ENCODE results near the gene ZBTB45. TPM values are rescaled to one million over a fixed set of nuclear protein-coding genes. Genes with fewer than 3 reads are reported as not detected.

ZBTB45 gene
- total RNA-seq, 2 experiments from 2014 or later: 10.7 to 14.7 TPM

DNA sequence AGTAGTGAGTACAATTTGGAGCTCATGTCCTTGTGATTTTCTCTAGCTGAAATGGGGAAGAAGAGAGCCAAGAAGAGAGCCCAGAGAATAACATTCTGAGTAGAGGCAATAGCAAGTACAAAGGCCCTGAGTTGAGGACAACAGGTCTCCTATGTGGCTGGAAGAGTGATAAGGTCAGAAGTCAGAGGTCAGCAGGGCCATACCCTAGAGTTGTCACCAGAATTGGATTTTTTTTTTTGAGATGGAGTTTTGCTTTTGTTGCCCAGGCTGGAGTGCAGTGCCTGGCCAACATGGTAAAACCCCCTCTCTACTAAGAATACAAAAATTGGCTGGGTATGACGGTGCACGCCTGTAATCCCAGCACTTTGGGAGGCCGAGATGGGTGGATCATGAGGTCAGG lies 16.2 kb upstream of the ZBTB45 start:
- Histone ChIP-seq H3K27ac (ENCODE audit: low read depth, low read length, poor library complexity, severe bottlenecking) (no peak overlapping the region), H2AFZ (ENCODE audit: low read length) (no peak overlapping the region), H3K9me2 (ENCODE audit: insufficient read depth, low read length) (no peaks in the 10 kb centered on the region), H3K4me1 (ENCODE audit: insufficient read depth, low read length, poor library complexity, severe bottlenecking) (peaks cover 15% of the 10 kb centered on the region), H4K20me1 (ENCODE audit: insufficient read depth, low read length) (no peaks in the 10 kb centered on the region), H3K4me3 (ENCODE audit: low read depth, low read length, poor library complexity, severe bottlenecking) (no peak overlapping the region), H3K79me2 (ENCODE audit: insufficient read depth, low read depth, low read length) (no peaks in the 10 kb centered on the region), H3K36me3 (ENCODE audit: insufficient read depth, low read length) (no peaks in the 10 kb centered on the region), H3K9me3 (ENCODE audit: low read length) (no peaks in the 10 kb centered on the region), H3K4me2 (ENCODE audit: low read length) (no peak overlapping the region)
- BruUV-seq (replicated peaks): no TSS peak
- intact Hi-C loops (cut with micrococcal nuclease; ENCODE audit: unreplicated experiment): no loop called here
- no peak for DNase-seq (ENCODE audit: low spot score)
- POLR2A ChIA-PET: no interaction called here
- TF ChIP-seq, protein P1, sequence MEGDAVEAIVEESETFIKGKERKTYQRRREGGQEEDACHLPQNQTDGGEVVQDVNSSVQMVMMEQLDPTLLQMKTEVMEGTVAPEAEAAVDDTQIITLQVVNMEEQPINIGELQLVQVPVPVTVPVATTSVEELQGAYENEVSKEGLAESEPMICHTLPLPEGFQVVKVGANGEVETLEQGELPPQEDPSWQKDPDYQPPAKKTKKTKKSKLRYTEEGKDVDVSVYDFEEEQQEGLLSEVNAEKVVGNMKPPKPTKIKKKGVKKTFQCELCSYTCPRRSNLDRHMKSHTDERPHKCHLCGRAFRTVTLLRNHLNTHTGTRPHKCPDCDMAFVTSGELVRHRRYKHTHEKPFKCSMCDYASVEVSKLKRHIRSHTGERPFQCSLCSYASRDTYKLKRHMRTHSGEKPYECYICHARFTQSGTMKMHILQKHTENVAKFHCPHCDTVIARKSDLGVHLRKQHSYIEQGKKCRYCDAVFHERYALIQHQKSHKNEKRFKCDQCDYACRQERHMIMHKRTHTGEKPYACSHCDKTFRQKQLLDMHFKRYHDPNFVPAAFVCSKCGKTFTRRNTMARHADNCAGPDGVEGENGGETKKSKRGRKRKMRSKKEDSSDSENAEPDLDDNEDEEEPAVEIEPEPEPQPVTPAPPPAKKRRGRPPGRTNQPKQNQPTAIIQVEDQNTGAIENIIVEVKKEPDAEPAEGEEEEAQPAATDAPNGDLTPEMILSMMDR (conservative IDR thresholded peaks at IDR 0.05; ENCODE audit: low read length): no peak
- TF ChIP-seq EZH2phosphoT487 (IDR thresholded peaks at IDR 0.05; ENCODE audit: borderline replicate concordance, low read depth, low read length): no peak
- CTCF ChIA-PET (ENCODE audit: unreplicated experiment): no interaction called here

DNA sequence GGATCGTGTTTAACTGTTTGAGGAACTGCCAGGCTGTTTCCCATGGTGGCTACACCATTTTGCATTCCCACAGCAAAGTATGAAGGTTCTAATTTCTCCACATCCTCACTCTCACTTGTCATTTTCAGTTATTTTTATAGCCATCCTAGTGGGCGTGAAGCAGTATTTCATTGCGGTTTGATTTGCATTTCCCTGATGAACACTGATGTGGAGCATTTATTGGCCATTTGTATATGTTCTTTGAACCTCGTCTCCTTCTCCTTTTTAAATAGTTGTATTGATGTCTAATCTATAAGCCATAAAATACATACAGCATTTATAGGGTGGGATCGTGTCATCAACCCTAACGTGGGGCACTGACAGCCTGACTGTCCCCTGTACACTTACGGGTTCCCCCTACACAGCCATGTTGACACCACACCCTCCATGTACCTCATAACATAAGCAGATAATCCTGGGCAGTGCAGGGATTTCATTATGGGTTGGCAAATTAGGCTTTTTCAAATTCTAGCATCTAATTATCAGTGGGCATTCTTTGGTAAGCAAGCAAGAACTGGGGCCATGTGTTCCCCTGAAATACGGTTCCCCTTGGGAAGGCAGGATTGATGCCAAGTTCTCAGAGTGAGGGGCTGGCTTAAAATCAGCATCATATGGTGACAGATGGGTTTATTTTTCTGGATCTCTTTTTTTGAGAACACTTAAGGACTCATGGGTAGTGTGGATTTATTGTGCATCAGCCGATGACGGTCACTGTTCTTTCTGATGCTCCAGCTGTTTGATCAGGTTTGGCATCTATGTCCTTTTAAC lies 11.6 kb upstream of the ZBTB45 start:
- Histone ChIP-seq H3K36me3 (ENCODE audit: insufficient read depth, low read length) (no peaks in the 10 kb centered on the region), H3K4me2 (ENCODE audit: low read length) (no peak overlapping the region), H3K9me3 (ENCODE audit: low read length) (no peaks in the 10 kb centered on the region), H2AFZ (ENCODE audit: low read length) (no peak overlapping the region), H3K27ac (ENCODE audit: low read depth, low read length, poor library complexity, severe bottlenecking) (no peak overlapping the region), H4K20me1 (ENCODE audit: insufficient read depth, low read length) (no peaks in the 10 kb centered on the region), H3K4me1 (ENCODE audit: insufficient read depth, low read length, poor library complexity, severe bottlenecking) (peaks cover 6% of the 10 kb centered on the region), H3K9me2 (ENCODE audit: insufficient read depth, low read length) (no peaks in the 10 kb centered on the region), H3K79me2 (ENCODE audit: insufficient read depth, low read depth, low read length) (no peaks in the 10 kb centered on the region), H3K4me3 (ENCODE audit: low read depth, low read length, poor library complexity, severe bottlenecking) (no peak overlapping the region)
- DNase-seq (ENCODE audit: low spot score): no peak
- CTCF ChIA-PET (ENCODE audit: unreplicated experiment): no interaction called here
- no peak for TF ChIP-seq EZH2phosphoT487 (IDR thresholded peaks at IDR 0.05; ENCODE audit: borderline replicate concordance, low read depth, low read length)
- TF ChIP-seq, protein P1 (conservative IDR thresholded peaks at IDR 0.05; ENCODE audit: low read length): no peak
- BruUV-seq (replicated peaks): no TSS peak
- POLR2A ChIA-PET: interaction anchor here (1.1 kb wide), 1 partner anchor 11 kb away, joined by 3 read pairs; no protein-coding TSS in a partner anchor
- intact Hi-C loops (cut with micrococcal nuclease; ENCODE audit: unreplicated experiment): no loop called here

DNA sequence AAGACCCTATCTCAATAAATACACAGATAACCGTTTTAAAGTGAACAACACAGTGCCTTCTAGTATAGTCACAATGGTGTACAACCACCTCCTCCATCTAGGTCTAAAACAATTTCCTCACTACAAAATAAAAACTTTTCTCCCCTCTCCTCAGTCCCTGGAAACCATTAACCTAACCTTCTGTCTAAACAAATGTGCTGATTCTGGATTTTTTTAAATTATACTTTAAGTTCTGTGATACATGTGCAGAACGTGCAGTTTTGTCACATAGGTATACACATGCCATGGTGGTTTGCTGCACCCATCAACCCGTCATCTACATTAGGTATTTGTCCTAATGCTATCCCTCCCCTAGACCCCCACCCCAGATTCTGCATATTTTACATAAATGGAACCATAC lies 9.8 kb upstream of the ZBTB45 start:
- POLR2A ChIA-PET: interaction anchor here (0.7 to 0.8 kb wide), 2 partner anchors 15 to 30 kb away, joined by 3 to 4 read pairs; partner anchors contain the start of gene TRIM28
- H3K79me2 ChIP-seq (ENCODE audit: insufficient read depth, low read depth, low read length): no peaks in the 10 kb centered on the region
- no peak overlapping the region for H3K27ac ChIP-seq (ENCODE audit: low read depth, low read length, poor library complexity, severe bottlenecking)
- H3K4me1 ChIP-seq (ENCODE audit: insufficient read depth, low read length, poor library complexity, severe bottlenecking): peaks cover 6% of the 10 kb centered on the region
- no peak for DNase-seq (ENCODE audit: low spot score)
- no peak for TF ChIP-seq EZH2phosphoT487 (IDR thresholded peaks at IDR 0.05; ENCODE audit: borderline replicate concordance, low read depth, low read length)
- TF ChIP-seq, protein P1 (conservative IDR thresholded peaks at IDR 0.05; ENCODE audit: low read length): no peak
- no peak overlapping the region for H3K4me2 ChIP-seq (ENCODE audit: low read length)
- intact Hi-C loops (cut with micrococcal nuclease; ENCODE audit: unreplicated experiment): no loop called here
- no peak overlapping the region for H3K4me3 ChIP-seq (ENCODE audit: low read depth, low read length, poor library complexity, severe bottlenecking)
- H4K20me1 ChIP-seq (ENCODE audit: insufficient read depth, low read length): no peaks in the 10 kb centered on the region
- CTCF ChIA-PET (ENCODE audit: unreplicated experiment): interaction anchor here (1.0 kb wide), 1 partner anchor 24 kb away, joined by 3 read pairs; no protein-coding TSS in a partner anchor
- BruUV-seq (replicated peaks): no TSS peak
- no peaks in the 10 kb centered on the region for H3K36me3 ChIP-seq (ENCODE audit: insufficient read depth, low read length)
- H3K9me2 ChIP-seq (ENCODE audit: insufficient read depth, low read length): no peaks in the 10 kb centered on the region
- no peak overlapping the region for H2AFZ ChIP-seq (ENCODE audit: low read length)
- no peaks in the 10 kb centered on the region for H3K9me3 ChIP-seq (ENCODE audit: low read length)
